NCI-H1694 treated with DMSO at 0.1 percent for 48 hours (cell line): ENCODE results near the gene DMXL2.

Source experiments
- DNase-seq: peaks from one replicate; lab custom pipeline; 2025; lab: John Stamatoyannopoulos, UW

Gene DMXL2

DNA sequence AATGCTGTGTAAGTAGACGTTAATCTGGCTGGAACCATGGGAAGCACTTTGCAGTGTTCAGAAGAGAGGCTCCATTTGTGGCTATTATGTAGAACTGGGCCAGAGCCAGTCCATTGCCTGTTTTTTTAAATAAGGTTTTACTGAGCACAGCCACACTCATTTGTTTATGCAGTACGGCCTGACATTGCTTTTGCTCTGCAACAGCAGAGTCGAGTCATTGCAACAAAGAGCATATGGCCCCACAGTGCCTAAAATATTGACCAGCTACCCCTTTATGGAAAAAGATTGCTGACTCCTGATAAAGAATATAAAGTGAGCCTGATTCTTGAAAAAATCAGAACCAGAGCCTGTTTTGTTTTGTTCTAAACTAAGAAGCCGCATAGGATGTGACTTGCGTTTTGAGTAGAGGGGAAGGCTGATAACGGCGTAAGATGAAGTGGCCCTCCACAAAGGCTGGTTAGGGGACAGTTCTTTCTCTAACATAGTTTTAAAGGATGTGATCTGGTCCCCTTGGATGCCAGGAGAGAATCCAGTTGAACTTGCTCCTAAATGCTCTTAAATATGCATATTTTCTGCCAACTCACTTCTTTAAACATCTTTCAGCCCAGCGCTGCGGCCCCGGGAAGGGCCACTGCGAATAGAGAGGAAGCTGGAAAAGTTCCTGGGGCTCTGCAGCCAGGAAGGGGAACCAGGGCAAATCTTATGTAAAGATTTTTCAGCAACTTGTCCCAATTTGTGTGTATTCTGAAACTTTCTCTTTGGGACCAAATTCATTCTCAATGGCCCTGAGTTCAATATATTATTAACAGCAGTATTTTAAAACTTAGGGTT, 216.7 kb downstream of the DMXL2 start:
- no peak for DNase-seq

DNA sequence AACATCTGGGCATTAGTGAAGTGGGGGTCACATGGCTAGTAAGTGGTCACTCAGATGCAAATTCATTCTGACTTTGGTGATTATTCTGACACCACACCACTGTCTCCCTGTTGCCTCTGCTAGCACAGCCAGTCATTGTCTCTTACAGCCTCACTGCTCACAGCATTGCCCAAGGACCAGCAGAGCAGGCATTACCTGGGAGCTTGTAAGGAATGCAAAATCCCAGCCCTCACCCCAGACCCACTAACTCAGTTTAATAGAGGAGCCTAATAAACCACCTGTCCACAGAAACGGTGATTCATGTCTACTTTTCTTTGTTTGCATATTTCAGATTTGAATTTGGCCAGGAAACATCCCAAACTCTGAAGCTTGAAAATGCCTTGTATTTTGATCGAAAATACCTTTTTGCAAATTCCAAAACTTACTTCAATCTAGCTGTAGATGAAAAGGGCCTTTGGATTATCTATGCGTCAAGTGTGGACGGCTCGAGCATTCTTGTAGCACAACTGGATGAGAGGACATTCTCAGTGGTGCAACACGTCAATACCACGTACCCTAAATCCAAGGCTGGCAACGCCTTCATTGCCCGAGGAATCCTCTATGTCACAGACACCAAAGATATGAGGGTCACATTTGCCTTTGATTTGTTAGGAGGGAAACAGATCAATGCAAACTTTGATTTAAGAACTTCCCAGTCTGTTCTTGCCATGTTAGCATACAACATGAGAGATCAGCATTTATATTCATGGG, 218.4 kb downstream of the DMXL2 start:
- DNase-seq: no peak

- DNase-seq: peak; percentile 28
Measured at GRCh38 chr15:51403072-51403878, 219.3 kb downstream of the DMXL2 start.

- no peak for DNase-seq
Measured at GRCh38 chr15:51401872-51402517, 220.6 kb downstream of the DMXL2 start.

- DNase-seq: no peak
Measured at GRCh38 chr15:51401051-51401780, 221.4 kb downstream of the DMXL2 start.

DNA sequence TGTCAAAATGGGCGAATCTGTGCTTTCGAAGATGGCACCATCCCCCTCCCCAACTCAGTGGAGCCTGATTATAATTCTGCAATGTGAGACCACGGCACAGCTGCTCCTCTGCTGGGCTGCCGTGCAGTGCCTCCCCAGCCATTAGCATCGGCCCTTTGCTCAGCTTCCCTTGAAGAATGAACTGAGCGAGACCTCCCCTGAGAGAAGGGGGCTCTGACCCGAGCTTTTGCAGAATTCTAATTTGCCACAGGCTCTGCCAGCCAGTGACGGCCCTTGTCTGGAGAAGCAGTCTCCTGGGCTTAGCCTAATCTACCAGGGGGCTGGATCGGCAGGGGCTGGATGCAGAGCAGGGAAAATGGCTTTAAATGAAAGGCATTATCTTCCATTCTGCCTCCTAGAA, 223.9 kb downstream of the DMXL2 start:
- DNase-seq: no peak
